HepG2 (cell line): ENCODE data around the gene UBE2O. TPM values are rescaled to one million over a fixed set of nuclear protein-coding genes. Genes with fewer than 3 reads are reported as not detected.

Source experiments
- CCDC6 ChIP-seq: sonication (generic); formaldehyde crosslinking; IDR thresholded peaks from 2 replicates; pipeline ENCODE4 v1.8.1; 2022; ENCODE audit warnings: mild to moderate bottlenecking, missing genetic modification reagents, moderate library complexity
- FOXA1 ChIP-seq, 2 experiments: fragments of 450-650 bp in 1 of 2; sonication (generic) in 1 of 2; formaldehyde crosslinking in 1 of 2; IDR thresholded peaks; 2 replicates each; pipeline versions ENCODE4 v1.4.0 to v1.6.1; 2016 to 2020; ENCODE audit warnings: missing genetic modification reagents in 1 of 2
- KMT2A ChIP-seq: sonication (generic); formaldehyde crosslinking; IDR thresholded peaks from 2 replicates; pipeline ENCODE4 v1.4.0; 2020; ENCODE audit warnings: missing genetic modification reagents
- MTF1 ChIP-seq: sonication (generic); formaldehyde crosslinking; IDR thresholded peaks from 2 replicates; pipeline ENCODE4 v1.5.0; 2020; ENCODE audit warnings: missing genetic modification reagents
- REXO4 ChIP-seq: sonication (generic); formaldehyde crosslinking; IDR thresholded peaks from 2 replicates; pipeline ENCODE4 v1.8.0; 2022; ENCODE audit warnings: missing genetic modification reagents, mild to moderate bottlenecking, borderline replicate concordance
- RFXANK ChIP-seq: IDR thresholded peaks from 2 replicates; pipeline ENCODE4 v1.6.1; 2016
- polyA plus RNA-seq, 8 experiments: library from polyadenylated mRNA; depleted of rRNA in 3 of 8; stranded (reverse) in 7 of 8; unstranded in 1 of 8; fragments of >200 nt; fragmentation: Illumina TruSeq in 4 of 8; extraction: Trizol in 4 of 8; gene quantifications; 2 replicates each; pipeline versions ENCODE4 v1.2.1 to v1.2.3, GENCODE V29; 2011 to 2016; ENCODE audit warnings: low read depth in 4 of 8, missing spikeins in 1 of 8, mixed read lengths in 1 of 8; ENCODE audit not compliant: insufficient read depth in 1 of 8
- total RNA-seq, 5 experiments: library from RNA; depleted of rRNA; stranded (reverse); fragments of >200 nt; fragmentation: Illumina TruSeq; extraction: Trizol; gene quantifications; 2 replicates each; pipeline ENCODE4 v1.2.3, GENCODE V29; 2016; ENCODE audit warnings: low read depth in 1 of 5
- TF ChIP-seq, protein P1 (sequence below): sonication (generic); formaldehyde crosslinking; IDR thresholded peaks from 2 replicates; pipeline ENCODE4 v1.4.0; 2020; ENCODE audit warnings: mild to moderate bottlenecking, missing genetic modification reagents, borderline replicate concordance
- TF ChIP-seq, protein P2 (sequence below): sonication (generic); formaldehyde crosslinking; IDR thresholded peaks from 2 replicates; pipeline ENCODE4 v1.5.0; 2020; ENCODE audit warnings: mild to moderate bottlenecking, missing genetic modification reagents, borderline replicate concordance
- TF ChIP-seq, protein P3 (sequence below): IDR thresholded peaks from 2 replicates; pipeline ENCODE4 v1.6.1; 2016; ENCODE audit warnings: low read depth, borderline replicate concordance
- TF ChIP-seq, protein P4 (sequence below): sonication (generic); formaldehyde crosslinking; IDR thresholded peaks from 2 replicates; pipeline ENCODE4 v1.8.1; 2023; ENCODE audit warnings: mild to moderate bottlenecking, missing genetic modification reagents
- TF ChIP-seq, protein P5 (sequence below): sonication (generic); formaldehyde crosslinking; IDR thresholded peaks from 2 replicates; pipeline ENCODE4 v1.4.0; 2020; ENCODE audit warnings: mild to moderate bottlenecking, low read depth, missing genetic modification reagents
- TF ChIP-seq, protein P6 (sequence below): sonication (generic); formaldehyde crosslinking; conservative IDR thresholded peaks from 2 replicates; pipeline ENCODE4 v1.8.0; 2022; ENCODE audit warnings: missing genetic modification reagents
- TF ChIP-seq, protein P7 (sequence below): sonication (generic); formaldehyde crosslinking; IDR thresholded peaks from 2 replicates; pipeline ENCODE4 v1.4.0; 2020; ENCODE audit warnings: mild to moderate bottlenecking, missing genetic modification reagents

Gene UBE2O
- total and polyA plus RNA-seq, 2 of the 13 experiments (the other 11 are each of a cell fraction or from before 2014, with no cell fraction given) = 21.5 to 23.5 TPM

DNA sequence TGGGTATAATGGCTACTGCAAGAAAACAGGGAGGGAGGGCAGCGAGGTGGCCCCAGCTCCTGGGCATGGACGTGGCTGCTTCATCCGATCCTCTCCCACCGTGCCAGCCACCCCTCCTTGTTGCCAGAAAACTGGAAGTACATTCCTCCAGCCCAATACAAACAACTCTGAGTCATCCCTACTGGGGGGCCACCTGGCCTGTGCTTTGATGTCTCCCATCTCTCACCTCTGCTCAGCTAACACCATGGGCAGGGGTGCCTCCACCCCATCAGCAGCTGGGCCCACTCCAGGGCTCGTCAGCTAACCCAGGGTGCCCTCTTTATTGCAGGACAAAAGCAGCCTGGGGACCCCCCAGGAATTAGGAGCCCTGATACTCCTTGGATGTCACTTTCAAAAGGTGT lies 46.3 kb upstream of the UBE2O start (continued):
- TF ChIP-seq REXO4 (CRISPR knock-in tag) (peak; percentile 20; the same call in 1 of the 2 replicates), KMT2A (CRISPR knock-in tag) (peak; percentile 28; the same call in 1 of the 2 replicates), FOXA1 (IDR thresholded peaks at IDR 0.05) (peak; percentile 72), FOXA1 (CRISPR knock-in tag; IDR thresholded peaks at IDR 0.05) (peak; percentile 98), CCDC6 (CRISPR knock-in tag) (peak; percentile 60; the same call in 1 of the 2 replicates), MTF1 (CRISPR knock-in tag) (no peak), RFXANK (CRISPR knock-in tag) (0 out of 2 replicates have a peak, but pooled peaks have one; percentile 69)
- TF ChIP-seq, protein P1, sequence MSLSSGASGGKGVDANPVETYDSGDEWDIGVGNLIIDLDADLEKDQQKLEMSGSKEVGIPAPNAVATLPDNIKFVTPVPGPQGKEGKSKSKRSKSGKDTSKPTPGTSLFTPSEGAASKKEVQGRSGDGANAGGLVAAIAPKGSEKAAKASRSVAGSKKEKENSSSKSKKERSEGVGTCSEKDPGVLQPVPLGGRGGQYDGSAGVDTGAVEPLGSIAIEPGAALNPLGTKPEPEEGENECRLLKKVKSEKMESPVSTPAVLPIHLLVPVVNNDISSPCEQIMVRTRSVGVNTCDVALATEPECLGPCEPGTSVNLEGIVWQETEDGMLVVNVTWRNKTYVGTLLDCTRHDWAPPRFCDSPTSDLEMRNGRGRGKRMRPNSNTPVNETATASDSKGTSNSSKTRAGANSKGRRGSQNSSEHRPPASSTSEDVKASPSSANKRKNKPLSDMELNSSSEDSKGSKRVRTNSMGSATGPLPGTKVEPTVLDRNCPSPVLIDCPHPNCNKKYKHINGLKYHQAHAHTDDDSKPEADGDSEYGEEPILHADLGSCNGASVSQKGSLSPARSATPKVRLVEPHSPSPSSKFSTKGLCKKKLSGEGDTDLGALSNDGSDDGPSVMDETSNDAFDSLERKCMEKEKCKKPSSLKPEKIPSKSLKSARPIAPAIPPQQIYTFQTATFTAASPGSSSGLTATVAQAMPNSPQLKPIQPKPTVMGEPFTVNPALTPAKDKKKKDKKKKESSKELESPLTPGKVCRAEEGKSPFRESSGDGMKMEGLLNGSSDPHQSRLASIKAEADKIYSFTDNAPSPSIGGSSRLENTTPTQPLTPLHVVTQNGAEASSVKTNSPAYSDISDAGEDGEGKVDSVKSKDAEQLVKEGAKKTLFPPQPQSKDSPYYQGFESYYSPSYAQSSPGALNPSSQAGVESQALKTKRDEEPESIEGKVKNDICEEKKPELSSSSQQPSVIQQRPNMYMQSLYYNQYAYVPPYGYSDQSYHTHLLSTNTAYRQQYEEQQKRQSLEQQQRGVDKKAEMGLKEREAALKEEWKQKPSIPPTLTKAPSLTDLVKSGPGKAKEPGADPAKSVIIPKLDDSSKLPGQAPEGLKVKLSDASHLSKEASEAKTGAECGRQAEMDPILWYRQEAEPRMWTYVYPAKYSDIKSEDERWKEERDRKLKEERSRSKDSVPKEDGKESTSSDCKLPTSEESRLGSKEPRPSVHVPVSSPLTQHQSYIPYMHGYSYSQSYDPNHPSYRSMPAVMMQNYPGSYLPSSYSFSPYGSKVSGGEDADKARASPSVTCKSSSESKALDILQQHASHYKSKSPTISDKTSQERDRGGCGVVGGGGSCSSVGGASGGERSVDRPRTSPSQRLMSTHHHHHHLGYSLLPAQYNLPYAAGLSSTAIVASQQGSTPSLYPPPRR (CRISPR knock-in tag) = peak; percentile 86
- TF ChIP-seq, protein P2, sequence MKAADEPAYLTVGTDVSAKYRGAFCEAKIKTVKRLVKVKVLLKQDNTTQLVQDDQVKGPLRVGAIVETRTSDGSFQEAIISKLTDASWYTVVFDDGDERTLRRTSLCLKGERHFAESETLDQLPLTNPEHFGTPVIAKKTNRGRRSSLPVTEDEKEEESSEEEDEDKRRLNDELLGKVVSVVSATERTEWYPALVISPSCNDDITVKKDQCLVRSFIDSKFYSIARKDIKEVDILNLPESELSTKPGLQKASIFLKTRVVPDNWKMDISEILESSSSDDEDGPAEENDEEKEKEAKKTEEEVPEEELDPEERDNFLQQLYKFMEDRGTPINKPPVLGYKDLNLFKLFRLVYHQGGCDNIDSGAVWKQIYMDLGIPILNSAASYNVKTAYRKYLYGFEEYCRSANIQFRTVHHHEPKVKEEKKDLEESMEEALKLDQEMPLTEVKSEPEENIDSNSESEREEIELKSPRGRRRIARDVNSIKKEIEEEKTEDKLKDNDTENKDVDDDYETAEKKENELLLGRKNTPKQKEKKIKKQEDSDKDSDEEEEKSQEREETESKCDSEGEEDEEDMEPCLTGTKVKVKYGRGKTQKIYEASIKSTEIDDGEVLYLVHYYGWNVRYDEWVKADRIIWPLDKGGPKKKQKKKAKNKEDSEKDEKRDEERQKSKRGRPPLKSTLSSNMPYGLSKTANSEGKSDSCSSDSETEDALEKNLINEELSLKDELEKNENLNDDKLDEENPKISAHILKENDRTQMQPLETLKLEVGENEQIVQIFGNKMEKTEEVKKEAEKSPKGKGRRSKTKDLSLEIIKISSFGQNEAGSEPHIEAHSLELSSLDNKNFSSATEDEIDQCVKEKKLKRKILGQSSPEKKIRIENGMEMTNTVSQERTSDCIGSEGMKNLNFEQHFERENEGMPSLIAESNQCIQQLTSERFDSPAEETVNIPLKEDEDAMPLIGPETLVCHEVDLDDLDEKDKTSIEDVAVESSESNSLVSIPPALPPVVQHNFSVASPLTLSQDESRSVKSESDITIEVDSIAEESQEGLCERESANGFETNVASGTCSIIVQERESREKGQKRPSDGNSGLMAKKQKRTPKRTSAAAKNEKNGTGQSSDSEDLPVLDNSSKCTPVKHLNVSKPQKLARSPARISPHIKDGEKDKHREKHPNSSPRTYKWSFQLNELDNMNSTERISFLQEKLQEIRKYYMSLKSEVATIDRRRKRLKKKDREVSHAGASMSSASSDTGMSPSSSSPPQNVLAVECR (CRISPR knock-in tag) = peak; percentile 42; the same call in 1 of the 2 replicates
- TF ChIP-seq, protein P3, sequence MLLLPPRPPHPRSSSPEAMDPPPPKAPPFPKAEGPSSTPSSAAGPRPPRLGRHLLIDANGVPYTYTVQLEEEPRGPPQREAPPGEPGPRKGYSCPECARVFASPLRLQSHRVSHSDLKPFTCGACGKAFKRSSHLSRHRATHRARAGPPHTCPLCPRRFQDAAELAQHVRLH = no peak
- TF ChIP-seq, protein P4, sequence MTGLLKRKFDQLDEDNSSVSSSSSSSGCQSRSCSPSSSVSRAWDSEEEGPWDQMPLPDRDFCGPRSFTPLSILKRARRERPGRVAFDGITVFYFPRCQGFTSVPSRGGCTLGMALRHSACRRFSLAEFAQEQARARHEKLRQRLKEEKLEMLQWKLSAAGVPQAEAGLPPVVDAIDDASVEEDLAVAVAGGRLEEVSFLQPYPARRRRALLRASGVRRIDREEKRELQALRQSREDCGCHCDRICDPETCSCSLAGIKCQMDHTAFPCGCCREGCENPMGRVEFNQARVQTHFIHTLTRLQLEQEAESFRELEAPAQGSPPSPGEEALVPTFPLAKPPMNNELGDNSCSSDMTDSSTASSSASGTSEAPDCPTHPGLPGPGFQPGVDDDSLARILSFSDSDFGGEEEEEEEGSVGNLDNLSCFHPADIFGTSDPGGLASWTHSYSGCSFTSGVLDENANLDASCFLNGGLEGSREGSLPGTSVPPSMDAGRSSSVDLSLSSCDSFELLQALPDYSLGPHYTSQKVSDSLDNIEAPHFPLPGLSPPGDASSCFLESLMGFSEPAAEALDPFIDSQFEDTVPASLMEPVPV (CRISPR knock-in tag) = peak; percentile 83; the same call in 1 of the 2 replicates
- TF ChIP-seq, protein P5, sequence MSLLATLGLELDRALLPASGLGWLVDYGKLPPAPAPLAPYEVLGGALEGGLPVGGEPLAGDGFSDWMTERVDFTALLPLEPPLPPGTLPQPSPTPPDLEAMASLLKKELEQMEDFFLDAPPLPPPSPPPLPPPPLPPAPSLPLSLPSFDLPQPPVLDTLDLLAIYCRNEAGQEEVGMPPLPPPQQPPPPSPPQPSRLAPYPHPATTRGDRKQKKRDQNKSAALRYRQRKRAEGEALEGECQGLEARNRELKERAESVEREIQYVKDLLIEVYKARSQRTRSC (CRISPR knock-in tag) = no peak
- TF ChIP-seq, protein P6, sequence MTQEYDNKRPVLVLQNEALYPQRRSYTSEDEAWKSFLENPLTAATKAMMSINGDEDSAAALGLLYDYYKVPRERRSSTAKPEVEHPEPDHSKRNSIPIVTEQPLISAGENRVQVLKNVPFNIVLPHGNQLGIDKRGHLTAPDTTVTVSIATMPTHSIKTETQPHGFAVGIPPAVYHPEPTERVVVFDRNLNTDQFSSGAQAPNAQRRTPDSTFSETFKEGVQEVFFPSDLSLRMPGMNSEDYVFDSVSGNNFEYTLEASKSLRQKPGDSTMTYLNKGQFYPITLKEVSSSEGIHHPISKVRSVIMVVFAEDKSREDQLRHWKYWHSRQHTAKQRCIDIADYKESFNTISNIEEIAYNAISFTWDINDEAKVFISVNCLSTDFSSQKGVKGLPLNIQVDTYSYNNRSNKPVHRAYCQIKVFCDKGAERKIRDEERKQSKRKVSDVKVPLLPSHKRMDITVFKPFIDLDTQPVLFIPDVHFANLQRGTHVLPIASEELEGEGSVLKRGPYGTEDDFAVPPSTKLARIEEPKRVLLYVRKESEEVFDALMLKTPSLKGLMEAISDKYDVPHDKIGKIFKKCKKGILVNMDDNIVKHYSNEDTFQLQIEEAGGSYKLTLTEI (CRISPR knock-in tag) = no peak
- TF ChIP-seq, protein P7, sequence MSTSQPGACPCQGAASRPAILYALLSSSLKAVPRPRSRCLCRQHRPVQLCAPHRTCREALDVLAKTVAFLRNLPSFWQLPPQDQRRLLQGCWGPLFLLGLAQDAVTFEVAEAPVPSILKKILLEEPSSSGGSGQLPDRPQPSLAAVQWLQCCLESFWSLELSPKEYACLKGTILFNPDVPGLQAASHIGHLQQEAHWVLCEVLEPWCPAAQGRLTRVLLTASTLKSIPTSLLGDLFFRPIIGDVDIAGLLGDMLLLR (CRISPR knock-in tag) = 0 out of 2 replicates have a peak, but pooled peaks have one; percentile 30
